KOPT-K1 (cell line): ENCODE results near the gene COX20.
"Not testable (repeated sequence)": the region's sequence is repeated elsewhere in the genome, so short reads cannot be mapped to it uniquely, and the experiment has no call there.

Experiments used
- H3K27ac ChIP-seq: fragments of 200-600 bp; sonication (generic); 2 replicates; pipeline ENCODE4 v1.5.1; 2016; ENCODE audit warnings: antibody characterized with exemption, mild to moderate bottlenecking, low read depth, low read length; ENCODE audit not compliant: poor library complexity, severe bottlenecking
- H3K36me3 ChIP-seq: fragments of 200-600 bp; sonication (generic); 2 replicates; pipeline ENCODE4 v1.5.1; 2017; ENCODE audit warnings: antibody characterized with exemption, mild to moderate bottlenecking, low read length, moderate library complexity; ENCODE audit not compliant: insufficient read depth
- H3K9me3 ChIP-seq: fragments of 200-600 bp; sonication (generic); 2 replicates; pipeline ENCODE4 v1.5.1; 2017; ENCODE audit warnings: antibody characterized with exemption, low read length, mild to moderate bottlenecking; ENCODE audit not compliant: insufficient read depth, poor library complexity, severe bottlenecking

Gene COX20

DNA sequence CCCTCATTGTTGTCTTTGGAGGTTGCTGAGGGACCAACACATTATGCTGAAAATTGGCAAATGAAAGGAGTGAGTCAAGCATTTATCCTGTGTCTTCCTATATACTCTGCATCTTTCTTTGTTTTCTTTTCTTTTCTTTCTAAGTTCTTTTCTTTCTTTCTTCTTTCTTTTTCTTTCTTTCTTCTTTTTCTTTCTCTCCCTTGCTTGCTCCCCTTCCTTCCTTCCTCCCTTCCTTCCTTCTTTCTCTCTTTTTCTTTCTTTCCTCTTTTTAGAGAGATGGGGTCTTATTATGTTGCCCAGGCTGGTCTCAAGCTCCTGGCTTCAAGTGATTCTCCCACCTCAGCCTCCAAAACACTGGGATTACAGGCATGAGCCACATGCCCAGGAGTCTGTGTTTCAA is 28.3 kb upstream of the COX20 start:
- Histone ChIP-seq H3K36me3 (no peaks in the 10 kb centered on the region), H3K27ac (no peak overlapping the region), H3K9me3 (no peaks in the 10 kb centered on the region)

DNA sequence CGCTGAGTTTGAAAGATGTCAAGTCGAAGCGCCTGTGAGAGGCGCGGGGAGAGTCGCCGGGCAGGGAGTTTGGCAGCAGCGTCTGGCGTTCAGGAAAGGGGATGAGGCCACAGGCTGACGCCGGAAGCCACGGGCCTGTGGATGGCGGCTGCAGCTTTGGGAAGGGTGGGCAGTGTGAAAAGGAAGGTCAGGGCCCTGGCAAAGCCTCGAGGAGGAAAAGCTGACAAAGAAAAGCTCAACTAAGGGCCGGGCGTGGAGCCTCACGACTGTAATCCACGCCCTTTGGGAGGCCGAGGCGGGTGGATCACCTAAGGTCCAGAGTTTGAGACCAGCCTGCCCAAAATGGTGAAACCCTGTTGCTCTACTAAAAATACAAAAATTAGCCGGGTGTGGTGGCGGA is 25.2 kb upstream of the COX20 start:
- H3K36me3 ChIP-seq = no peaks in the 10 kb centered on the region
- no peaks in the 10 kb centered on the region for H3K9me3 ChIP-seq
- no peak overlapping the region for H3K27ac ChIP-seq

DNA sequence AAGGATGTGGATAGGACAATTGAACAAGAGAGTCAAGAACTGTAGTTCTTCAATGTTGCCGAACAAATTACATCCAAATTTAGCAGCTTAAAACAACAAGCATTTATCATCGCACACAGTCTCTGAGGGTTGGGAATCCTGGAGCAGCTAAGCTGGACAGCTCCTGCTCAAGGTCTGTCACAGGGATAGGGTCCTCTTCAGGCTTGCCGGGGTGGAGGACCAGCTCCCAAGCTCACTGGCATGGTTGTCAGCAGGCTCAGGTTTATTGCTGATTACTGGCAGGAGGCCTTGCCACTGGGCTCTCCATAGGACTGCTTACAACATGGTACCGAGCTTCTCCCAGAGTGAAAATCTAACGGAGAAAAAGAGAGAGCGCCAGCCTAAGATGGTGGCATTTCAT is 22.1 kb upstream of the COX20 start:
- no peaks in the 10 kb centered on the region for H3K9me3 ChIP-seq
- no peak overlapping the region for H3K27ac ChIP-seq
- no peaks in the 10 kb centered on the region for H3K36me3 ChIP-seq

DNA sequence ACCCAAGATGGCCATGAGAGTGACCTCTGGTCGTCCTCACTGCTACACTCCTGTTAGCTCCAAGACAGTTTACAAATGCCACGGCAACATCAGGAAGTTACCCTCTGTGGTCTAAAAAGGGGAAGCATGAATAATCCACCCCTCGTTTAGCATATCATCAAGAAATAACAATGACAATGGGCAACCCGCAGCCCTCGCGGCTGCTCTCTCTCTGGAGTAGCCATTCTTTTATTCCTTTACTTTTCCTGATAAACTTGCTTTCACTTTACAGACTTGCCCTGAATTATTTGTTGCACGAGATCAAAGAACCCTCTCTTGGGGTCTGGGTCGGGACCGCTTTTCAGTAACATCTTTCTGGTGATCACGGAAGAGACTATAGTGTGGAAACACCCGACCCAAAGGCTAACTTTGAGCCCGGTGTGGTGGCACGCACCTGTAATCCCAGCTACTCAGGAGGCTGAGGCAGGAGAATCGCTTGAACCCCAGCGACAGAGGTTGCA is 19.8 kb upstream of the COX20 start:
- no peaks in the 10 kb centered on the region for H3K9me3 ChIP-seq
- H3K27ac ChIP-seq = no peak overlapping the region
- H3K36me3 ChIP-seq = no peaks in the 10 kb centered on the region

- Histone ChIP-seq H3K9me3 (no peaks in the 10 kb centered on the region), H3K27ac (no peak overlapping the region), H3K36me3 (no peaks in the 10 kb centered on the region)
Measured at GRCh38 chr1:244817415-244817894, 18.0 kb upstream of the COX20 start.

- Histone ChIP-seq H3K36me3 (no peaks in the 10 kb centered on the region), H3K27ac (no peak overlapping the region), H3K9me3 (no peaks in the 10 kb centered on the region)
Measured at GRCh38 chr1:244820131-244820530, 15.3 kb upstream of the COX20 start.

- Histone ChIP-seq H3K27ac (no peak overlapping the region), H3K36me3 (no peaks in the 10 kb centered on the region), H3K9me3 (no peaks in the 10 kb centered on the region)
Measured at GRCh38 chr1:244821134-244821533, 14.3 kb upstream of the COX20 start.

- Histone ChIP-seq H3K27ac (no peak overlapping the region), H3K36me3 (no peaks in the 10 kb centered on the region), H3K9me3 (no peaks in the 10 kb centered on the region)
Measured at GRCh38 chr1:244822878-244823277, 12.6 kb upstream of the COX20 start.

DNA sequence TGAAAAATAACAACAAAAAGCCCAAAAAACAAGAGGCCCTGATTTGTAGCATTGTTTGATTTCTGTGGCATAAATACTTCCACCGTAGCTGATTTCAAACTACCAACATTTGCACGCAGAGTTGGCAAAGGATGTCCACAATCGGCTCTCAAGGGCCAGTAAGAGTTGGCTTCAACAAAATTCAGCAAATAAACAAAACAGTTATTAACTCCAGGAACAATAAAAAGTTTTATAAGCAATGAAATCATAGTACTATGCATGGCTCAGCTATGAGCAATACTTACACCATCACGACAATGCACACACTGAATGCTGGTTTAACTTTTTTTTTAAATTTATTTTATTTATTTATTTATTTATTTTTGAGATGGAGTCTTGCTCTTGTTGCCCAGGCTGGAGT is 8.7 kb upstream of the COX20 start:
- no peak overlapping the region for H3K27ac ChIP-seq
- no peaks in the 10 kb centered on the region for H3K36me3 ChIP-seq
- H3K9me3 ChIP-seq = no peaks in the 10 kb centered on the region

GRCh38 chr1:244830639-244831038 is 4.8 kb upstream of the COX20 start:
- H3K27ac ChIP-seq = no peak overlapping the region
- H3K9me3 ChIP-seq = no peaks in the 10 kb centered on the region
- H3K36me3 ChIP-seq = no peaks in the 10 kb centered on the region

DNA sequence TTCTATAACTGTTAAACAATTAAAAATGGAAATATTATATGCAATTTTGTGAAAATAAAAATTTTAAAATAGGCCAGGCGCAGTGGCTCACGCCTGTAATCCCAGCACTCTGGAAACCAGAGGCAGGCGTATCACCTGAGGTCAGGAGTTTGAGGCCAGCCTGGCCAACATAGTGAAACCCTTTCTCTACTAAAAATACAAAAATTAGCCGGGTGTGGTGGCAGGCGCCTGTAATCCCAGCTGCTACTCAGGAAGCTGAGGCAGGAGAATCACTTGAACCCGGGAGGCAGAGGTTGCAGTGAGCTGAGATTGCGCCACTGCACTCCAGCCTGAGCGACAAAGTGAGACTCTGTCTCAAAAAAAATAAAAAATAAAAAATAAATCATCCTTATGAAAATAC is 2.2 kb upstream of the COX20 start:
- peaks cover 15% of the 10 kb centered on the region for H3K36me3 ChIP-seq
- not testable (repeated sequence) for H3K9me3 ChIP-seq
- H3K27ac ChIP-seq = peak overlapping the region; percentile 97

DNA sequence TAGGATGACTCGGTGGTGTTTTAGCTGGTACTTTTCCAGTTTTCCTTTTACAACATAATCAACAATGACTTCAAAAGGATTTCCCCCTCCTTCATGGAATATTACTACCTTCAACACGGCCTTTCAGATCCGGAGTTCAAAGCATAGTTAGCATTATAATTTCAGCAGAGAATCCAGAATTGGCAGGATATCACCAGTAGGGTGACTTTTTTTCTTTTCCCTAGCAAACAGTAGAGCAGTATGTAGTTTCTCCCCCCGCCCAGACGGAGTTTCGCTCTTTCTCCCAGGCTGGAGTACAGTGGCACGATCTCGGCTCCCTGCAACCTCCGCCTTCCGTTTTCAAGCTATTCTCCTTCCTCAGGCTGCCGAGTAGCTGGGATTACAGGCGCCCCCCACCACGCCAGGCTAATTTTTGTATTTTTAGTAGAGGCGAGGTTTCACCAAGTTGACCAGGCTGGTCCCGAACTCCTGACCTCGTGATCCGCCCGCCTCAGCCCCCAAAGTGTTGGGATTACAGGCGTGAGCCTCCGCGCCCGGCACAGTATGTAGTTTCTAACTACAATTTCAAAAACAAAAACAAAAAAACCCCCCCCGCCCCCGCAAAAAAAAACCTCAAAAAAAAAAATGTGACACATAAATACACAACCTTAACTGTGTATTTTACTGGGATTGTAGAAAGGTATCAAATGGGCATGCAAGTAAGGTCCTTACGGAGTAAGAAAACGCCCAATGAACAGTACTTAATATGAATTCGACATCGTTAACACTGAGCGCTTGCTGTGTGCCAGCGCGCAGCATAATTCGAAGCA is 1.5 kb upstream of the COX20 start:
- peak overlapping the region; percentile 97 for H3K27ac ChIP-seq
- no peaks in the 10 kb centered on the region for H3K9me3 ChIP-seq
- H3K36me3 ChIP-seq = peaks cover 22% of the 10 kb centered on the region

DNA sequence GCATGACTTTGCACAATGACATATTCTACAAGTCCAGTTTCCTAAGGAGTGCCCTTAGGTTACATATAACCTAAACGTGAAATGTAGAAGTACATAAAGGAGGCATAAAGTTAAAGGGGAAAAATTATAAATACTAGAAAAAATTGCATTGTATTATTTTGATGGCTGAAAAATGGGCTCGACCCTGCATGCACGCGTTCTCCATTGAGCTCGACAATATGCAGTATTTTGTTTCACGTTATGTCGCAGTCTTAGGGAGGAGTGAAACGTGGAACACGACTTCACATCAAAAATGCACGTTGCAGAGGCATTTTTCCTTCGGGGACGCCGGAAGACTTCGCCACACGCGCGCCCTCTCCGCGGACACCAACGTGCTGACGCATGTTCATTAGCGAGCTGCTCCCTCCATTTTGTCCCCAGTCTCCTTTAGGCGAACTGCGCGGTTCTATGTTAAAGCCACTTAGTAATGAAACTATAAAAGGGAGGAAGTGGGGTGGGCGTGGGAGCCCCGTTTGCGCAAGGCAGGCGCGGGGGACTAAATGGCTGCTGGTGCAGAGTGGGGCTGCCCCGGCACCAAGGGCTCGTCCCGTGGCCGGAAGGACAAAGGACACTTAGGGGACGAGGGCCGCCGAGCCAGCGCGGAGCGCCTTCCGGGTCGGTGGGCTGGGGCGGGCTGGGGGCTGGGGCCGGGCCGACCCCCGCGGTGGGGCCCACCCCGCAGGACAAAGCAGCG is 749 bp upstream of the COX20 start:
- Histone ChIP-seq H3K36me3 (peaks cover 29% of the 10 kb centered on the region), H3K9me3 (no peaks in the 10 kb centered on the region), H3K27ac (peak overlapping the region; percentile 97)

GRCh38 chr1:244836135-244836521 is 670 bp downstream of the COX20 start:
- peaks cover 44% of the 10 kb centered on the region for H3K36me3 ChIP-seq

DNA sequence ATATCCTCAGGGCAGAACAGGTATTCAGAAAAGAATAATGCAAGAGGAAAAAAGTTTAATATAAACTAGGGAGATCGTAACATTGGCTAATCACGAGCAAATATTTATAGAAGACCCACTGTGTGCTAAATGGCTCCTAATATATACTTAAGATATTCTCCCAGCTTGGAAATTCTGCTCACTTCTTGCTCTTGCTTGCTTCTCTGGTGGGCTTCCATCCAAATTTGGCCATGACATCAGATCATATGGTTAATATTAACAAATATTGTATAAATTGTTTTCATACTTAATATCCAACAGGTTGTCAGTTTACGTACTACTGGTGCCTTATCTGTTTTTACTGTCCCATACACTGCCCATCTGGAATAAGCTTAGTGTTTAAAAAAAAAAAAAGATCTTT is 1.1 kb downstream of the COX20 start:
- H3K27ac ChIP-seq = peak overlapping the region; percentile 97
- no peaks in the 10 kb centered on the region for H3K9me3 ChIP-seq
- peaks cover 48% of the 10 kb centered on the region for H3K36me3 ChIP-seq

More at GRCh38 chr1:244836135-244836521, 670 bp downstream of the COX20 start:
- Histone ChIP-seq H3K9me3 (no peaks in the 10 kb centered on the region), H3K27ac (peak overlapping the region; percentile 97)
